Smooth muscle cell (in vitro differentiated cells): ENCODE data around the gene GMDS. TPM values are rescaled to one million over a fixed set of nuclear protein-coding genes. Genes with fewer than 3 reads are reported as not detected.

Experiments
- DNase-seq: peaks from one replicate; lab custom pipeline; 2025; ENCODE audit not compliant: unreplicated experiment; lab: John Stamatoyannopoulos, UW
- H2AFZ ChIP-seq: fragments of 200-600 bp; sonication (generic); 2 replicates; pipeline ENCODE4 v1.6.0; 2016; ENCODE audit warnings: antibody characterized with exemption, low read depth, mild to moderate bottlenecking
- H3F3A ChIP-seq: fragments of 200-600 bp; sonication (generic); 2 replicates; pipeline ENCODE4 v1.6.0; 2017; ENCODE audit warnings: antibody characterized with exemption, low read depth
- H3K27ac ChIP-seq: fragments of 200-600 bp; sonication (generic); 2 replicates; pipeline ENCODE4 v1.5.1; 2016; ENCODE audit warnings: low read depth, mild to moderate bottlenecking
- H3K27me3 ChIP-seq: fragments of 200-600 bp; sonication (generic); 2 replicates; pipeline ENCODE4 v1.6.1; 2016; ENCODE audit warnings: low read depth, mild to moderate bottlenecking
- H3K36me3 ChIP-seq: fragments of 200-600 bp; sonication (generic); 2 replicates; pipeline ENCODE4 v1.5.1; 2016; ENCODE audit warnings: low read depth
- H3K4me1 ChIP-seq: fragments of 200-600 bp; sonication (generic); 2 replicates; pipeline ENCODE4 v1.5.1; 2016; ENCODE audit warnings: low read depth
- H3K4me2 ChIP-seq: fragments of 200-600 bp; sonication (generic); 2 replicates; pipeline ENCODE4 v1.6.0; 2016; ENCODE audit warnings: mild to moderate bottlenecking
- H3K4me3 ChIP-seq: fragments of 200-600 bp; sonication (generic); 2 replicates; pipeline ENCODE4 v1.5.1; 2016; ENCODE audit warnings: mild to moderate bottlenecking
- H3K79me2 ChIP-seq: fragments of 200-600 bp; sonication (generic); 2 replicates; pipeline ENCODE4 v1.6.0; 2016; ENCODE audit warnings: low read depth, mild to moderate bottlenecking
- H3K9ac ChIP-seq: fragments of 200-600 bp; sonication (generic); 2 replicates; pipeline ENCODE4 v1.6.0; 2016; ENCODE audit warnings: low read depth
- H3K9me3 ChIP-seq: fragments of 200-600 bp; sonication (generic); replicated peaks from 2 replicates; pipeline ENCODE4 v1.5.1; 2016; ENCODE audit warnings: low read depth
- H4K20me1 ChIP-seq: fragments of 200-600 bp; sonication (generic); 2 replicates; pipeline ENCODE4 v1.6.0; 2016; ENCODE audit warnings: low read depth
- WGBS: methylation state at CpG from one replicate; pipeline ENCODE4 v1.1.7; 2016; ENCODE audit warnings: low lambda C conversion rate; 5-methylcytosine and 5-hydroxymethylcytosine counted together
- polyA plus RNA-seq: library from polyadenylated mRNA; unstranded; fragments of >200 nt; fragmentation: Nextera tagmentation; extraction: Ambion mirVana; gene quantifications from 2 replicates; pipeline ENCODE4 v1.2.1, GENCODE V29; 2016
- total RNA-seq: library from RNA; depleted of rRNA; stranded (reverse); fragments of >200 nt; gene quantifications from 2 replicates; pipeline ENCODE4 v1.2.3, GENCODE V29; 2014
- TF ChIP-seq, protein P1 (sequence below): fragments of 200-600 bp; sonication (generic); IDR thresholded peaks from 2 replicates; pipeline ENCODE4 v1.5.1; 2017; ENCODE audit warnings: borderline replicate concordance, mild to moderate bottlenecking, antibody characterized with exemption; ENCODE audit not compliant: insufficient read depth, poor library complexity, severe bottlenecking

GMDS gene
- total and polyA plus RNA-seq, 2 experiments from 2014 or later = 3.7 to 8.5 TPM

GRCh38 chr6:2148748-2149147 lies 96.7 kb downstream of the GMDS start:
- Histone ChIP-seq H3K36me3 (no peaks in the 10 kb centered on the region), H3K4me2 (no peak overlapping the region), H3K9me3 (no peaks in the 10 kb centered on the region), H3K79me2 (no peaks in the 10 kb centered on the region), H3F3A (no peaks in the 10 kb centered on the region), H4K20me1 (no peaks in the 10 kb centered on the region), H3K27me3 (no peaks in the 10 kb centered on the region), H3K4me3 (no peak overlapping the region), H2AFZ (no peak overlapping the region), H3K27ac (no peak overlapping the region), H3K9ac (no peak overlapping the region), H3K4me1 (no peaks in the 10 kb centered on the region)
- TF ChIP-seq, protein P1, sequence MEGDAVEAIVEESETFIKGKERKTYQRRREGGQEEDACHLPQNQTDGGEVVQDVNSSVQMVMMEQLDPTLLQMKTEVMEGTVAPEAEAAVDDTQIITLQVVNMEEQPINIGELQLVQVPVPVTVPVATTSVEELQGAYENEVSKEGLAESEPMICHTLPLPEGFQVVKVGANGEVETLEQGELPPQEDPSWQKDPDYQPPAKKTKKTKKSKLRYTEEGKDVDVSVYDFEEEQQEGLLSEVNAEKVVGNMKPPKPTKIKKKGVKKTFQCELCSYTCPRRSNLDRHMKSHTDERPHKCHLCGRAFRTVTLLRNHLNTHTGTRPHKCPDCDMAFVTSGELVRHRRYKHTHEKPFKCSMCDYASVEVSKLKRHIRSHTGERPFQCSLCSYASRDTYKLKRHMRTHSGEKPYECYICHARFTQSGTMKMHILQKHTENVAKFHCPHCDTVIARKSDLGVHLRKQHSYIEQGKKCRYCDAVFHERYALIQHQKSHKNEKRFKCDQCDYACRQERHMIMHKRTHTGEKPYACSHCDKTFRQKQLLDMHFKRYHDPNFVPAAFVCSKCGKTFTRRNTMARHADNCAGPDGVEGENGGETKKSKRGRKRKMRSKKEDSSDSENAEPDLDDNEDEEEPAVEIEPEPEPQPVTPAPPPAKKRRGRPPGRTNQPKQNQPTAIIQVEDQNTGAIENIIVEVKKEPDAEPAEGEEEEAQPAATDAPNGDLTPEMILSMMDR = no peak
- 92% methylated on average over 8 of the region's 8 CpGs for WGBS
- DNase-seq = no peak

GRCh38 chr6:2147766-2148448 lies 97.5 kb downstream of the GMDS start:
- H3K27ac ChIP-seq = no peak overlapping the region
- H3F3A ChIP-seq = no peaks in the 10 kb centered on the region

DNA sequence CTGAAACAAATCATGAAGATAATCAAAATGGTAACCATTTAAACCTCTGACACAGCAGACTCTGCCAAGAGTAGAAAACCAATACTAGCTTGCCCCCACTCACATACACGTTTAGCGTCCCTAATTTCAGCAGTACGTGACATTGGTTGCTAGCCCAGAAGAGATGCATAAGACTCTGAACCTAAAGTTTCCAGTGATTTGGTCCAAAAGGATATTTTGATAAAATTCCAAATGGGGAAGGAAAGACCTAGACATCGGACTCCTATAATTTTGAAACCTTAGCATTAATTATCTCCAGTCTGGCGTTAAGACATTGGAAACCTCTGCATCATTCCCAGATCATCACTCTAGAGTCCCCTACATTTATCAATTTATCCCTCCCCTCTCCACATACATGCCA lies 98.1 kb downstream of the GMDS start:
- H3K79me2 ChIP-seq = no peaks in the 10 kb centered on the region
- TF ChIP-seq, protein P1 = no peak
- no peaks in the 10 kb centered on the region for H3K36me3 ChIP-seq
- no peak overlapping the region for H3K27ac ChIP-seq
- H3K9me3 ChIP-seq = no peaks in the 10 kb centered on the region
- no peak overlapping the region for H2AFZ ChIP-seq
- H3K9ac ChIP-seq = no peak overlapping the region
- H3K4me3 ChIP-seq = no peak overlapping the region
- DNase-seq = no peak
- H3K27me3 ChIP-seq = no peaks in the 10 kb centered on the region
- H3K4me2 ChIP-seq = no peak overlapping the region
- H3K4me1 ChIP-seq = no peaks in the 10 kb centered on the region
- no peaks in the 10 kb centered on the region for H4K20me1 ChIP-seq
- WGBS = 96% methylated on average over 5 of the region's 5 CpGs
- H3F3A ChIP-seq = no peaks in the 10 kb centered on the region

More at GRCh38 chr6:2147766-2148448, 97.5 kb downstream of the GMDS start:
- Histone ChIP-seq H3K4me2 (no peak overlapping the region), H3K9ac (no peak overlapping the region), H3K9me3 (no peaks in the 10 kb centered on the region), H3K36me3 (no peaks in the 10 kb centered on the region), H3K4me3 (no peak overlapping the region), H2AFZ (no peak overlapping the region), H3K79me2 (no peaks in the 10 kb centered on the region), H3K4me1 (no peaks in the 10 kb centered on the region), H3K27me3 (no peaks in the 10 kb centered on the region), H4K20me1 (no peaks in the 10 kb centered on the region)
- DNase-seq = no peak
- WGBS = 74% methylated on average over 6 of the region's 6 CpGs
- TF ChIP-seq, protein P1 = no peak

GRCh38 chr6:2144210-2144609 lies 101.2 kb downstream of the GMDS start:
- no peaks in the 10 kb centered on the region for H3F3A ChIP-seq
- no peak overlapping the region for H3K4me2 ChIP-seq
- DNase-seq = no peak
- no peaks in the 10 kb centered on the region for H3K79me2 ChIP-seq
- no peak overlapping the region for H3K27ac ChIP-seq
- TF ChIP-seq, protein P1 = no peak
- no peak overlapping the region for H2AFZ ChIP-seq
- H4K20me1 ChIP-seq = no peaks in the 10 kb centered on the region
- H3K4me1 ChIP-seq = no peaks in the 10 kb centered on the region
- H3K9me3 ChIP-seq = no peaks in the 10 kb centered on the region
- no peaks in the 10 kb centered on the region for H3K36me3 ChIP-seq
- WGBS = 95% methylated on average over 4 of the region's 4 CpGs
- no peak overlapping the region for H3K9ac ChIP-seq
- H3K4me3 ChIP-seq = no peak overlapping the region
- H3K27me3 ChIP-seq = no peaks in the 10 kb centered on the region
